Stimulated activated CD8-positive, alpha-beta memory T cell treated with anti-CD3 and anti-CD28 coated beads, Interleukin-7, amount 100 ng/mL, for 24 hours (primary cell): ENCODE measurements around the gene FAIM2.
"Not testable (repeated sequence)": the region's sequence is repeated elsewhere in the genome, so short reads cannot be mapped to it uniquely, and the experiment has no call there.

Experiments
- DNase-seq: peaks from one replicate; pipeline ENCODE4 v3.0.0-alpha.2; 2020; ENCODE audit warnings: low read depth

The FAIM2 gene

GRCh38 chr12:49860921-49861320 lies 42.8 kb downstream of the FAIM2 start:
- DNase-seq = not testable (repeated sequence)

- DNase-seq = not testable (repeated sequence)
These were observed 47.8 kb downstream of the FAIM2 start for GRCh38 chr12:49855890-49856289.

GRCh38 chr12:49854976-49855375 lies 48.7 kb downstream of the FAIM2 start:
- DNase-seq = no peak

- DNase-seq = no peak
These were observed 50.0 kb downstream of the FAIM2 start for GRCh38 chr12:49853671-49854070.

GRCh38 chr12:49847161-49847560 lies 56.5 kb downstream of the FAIM2 start:
- no peak for DNase-seq

GRCh38 chr12:49846032-49846431 lies 57.7 kb downstream of the FAIM2 start:
- DNase-seq = no peak

GRCh38 chr12:49843876-49844437 lies 59.7 kb downstream of the FAIM2 start:
- no peak for DNase-seq

- no peak for DNase-seq
These were observed 60.3 kb downstream of the FAIM2 start for GRCh38 chr12:49843411-49843810.

- DNase-seq = peak; percentile 88
These were observed 61.0 kb downstream of the FAIM2 start, which contains the start of gene BCDIN3D for GRCh38 chr12:49842519-49843352. Gene BCDIN3D, minus strand, starts transcription at chr12:49843106. Its CDS starts 19 bp downstream, at chr12:49843087.

GRCh38 chr12:49838973-49839633 lies 64.6 kb downstream of the FAIM2 start:
- DNase-seq = no peak

- no peak for DNase-seq
These were observed 70.8 kb downstream of the FAIM2 start for GRCh38 chr12:49832836-49833421.

- no peak for DNase-seq
These were observed 72.0 kb downstream of the FAIM2 start for GRCh38 chr12:49831717-49832116.

GRCh38 chr12:49828133-49829091 lies 75.3 kb downstream of the FAIM2 start, which contains the start of gene NCKAP5L:
Gene NCKAP5L, minus strand, starts transcription at chr12:49828413. Its CDS starts 24,369 bp downstream, at chr12:49804044.
- peak; percentile 86 for DNase-seq

- no peak for DNase-seq
These were observed 76.2 kb downstream of the FAIM2 start for GRCh38 chr12:49827401-49828099.

GRCh38 chr12:49827051-49827400 lies 76.7 kb downstream of the FAIM2 start:
- DNase-seq = no peak

- no peak for DNase-seq
These were observed 77.7 kb downstream of the FAIM2 start for GRCh38 chr12:49825971-49826421.

- DNase-seq = no peak
These were observed 78.2 kb downstream of the FAIM2 start for GRCh38 chr12:49825360-49825970.

GRCh38 chr12:49824895-49825294 lies 78.8 kb downstream of the FAIM2 start:
- no peak for DNase-seq

- no peak for DNase-seq
These were observed 79.3 kb downstream of the FAIM2 start for GRCh38 chr12:49824416-49824815.

- DNase-seq = no peak
These were observed 79.7 kb downstream of the FAIM2 start for GRCh38 chr12:49823951-49824350.
